Stimulated activated CD4-positive, alpha-beta T cell treated with anti-CD3 and anti-CD28 coated beads, TNF-alpha, amount 100 ng/mL, for 48 hours (primary cell): ENCODE results near the gene TEX2.
"Not testable (repeated sequence)": the region's sequence is repeated elsewhere in the genome, so short reads cannot be mapped to it uniquely, and the experiment has no call there.

Experiments used
- DNase-seq, 3 donors: peaks; one replicate each; pipeline ENCODE4 v3.0.0-alpha.2; 2020; ENCODE audit warnings: low read depth in 3 of 3

The TEX2 gene

GRCh38 chr17:64183815-64184214, 79.2 kb downstream of the TEX2 start:
- DNase-seq = no peak

- DNase-seq = no peak
Observed at GRCh38 chr17:64182325-64183012, 80.6 kb downstream of the TEX2 start.

DNA sequence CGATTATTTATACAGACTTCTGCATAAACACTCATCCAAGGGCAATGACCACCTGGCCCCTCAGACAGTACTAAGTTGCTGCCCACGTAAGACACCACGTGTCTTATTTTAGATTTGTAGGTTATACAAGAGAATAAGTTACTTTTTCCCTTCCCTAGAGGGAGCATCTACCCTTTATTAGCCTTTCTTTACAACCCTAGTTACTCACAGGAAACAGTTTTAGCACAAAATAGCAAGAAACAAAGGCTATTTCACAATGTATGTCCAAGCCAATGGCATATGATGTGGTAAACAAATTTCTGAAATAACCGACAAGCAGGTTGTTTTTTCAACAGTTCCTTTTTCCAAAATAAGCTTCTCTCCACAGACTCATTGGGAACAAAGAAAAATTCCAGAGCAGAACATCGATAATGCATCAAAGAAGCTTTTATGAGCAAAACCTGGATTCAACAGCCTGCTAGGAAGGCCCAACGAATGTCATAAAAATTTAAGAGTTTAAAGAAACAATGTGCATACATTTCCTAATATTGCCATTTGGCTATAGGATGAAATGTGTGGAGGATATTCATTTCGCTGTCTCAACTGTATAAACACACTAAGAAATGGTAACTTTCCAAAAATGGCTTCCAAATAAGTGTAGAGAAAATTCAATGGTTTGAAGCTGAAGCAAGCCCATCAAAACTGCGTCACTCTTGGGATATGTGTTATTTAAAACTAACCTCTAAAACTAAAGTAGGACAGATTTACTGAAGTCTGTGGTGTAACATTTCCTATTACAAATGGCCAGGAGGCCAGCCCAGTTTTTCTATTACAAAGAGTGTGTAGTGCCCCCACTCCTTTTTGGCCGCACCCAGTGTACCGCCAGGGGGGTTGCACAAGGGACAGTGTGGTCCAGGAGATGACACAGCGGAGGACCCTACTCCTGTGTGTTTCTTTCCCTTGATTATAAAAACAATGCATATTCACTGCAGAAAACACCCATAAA, 82.7 kb downstream of the TEX2 start:
- DNase-seq = no peak

DNA sequence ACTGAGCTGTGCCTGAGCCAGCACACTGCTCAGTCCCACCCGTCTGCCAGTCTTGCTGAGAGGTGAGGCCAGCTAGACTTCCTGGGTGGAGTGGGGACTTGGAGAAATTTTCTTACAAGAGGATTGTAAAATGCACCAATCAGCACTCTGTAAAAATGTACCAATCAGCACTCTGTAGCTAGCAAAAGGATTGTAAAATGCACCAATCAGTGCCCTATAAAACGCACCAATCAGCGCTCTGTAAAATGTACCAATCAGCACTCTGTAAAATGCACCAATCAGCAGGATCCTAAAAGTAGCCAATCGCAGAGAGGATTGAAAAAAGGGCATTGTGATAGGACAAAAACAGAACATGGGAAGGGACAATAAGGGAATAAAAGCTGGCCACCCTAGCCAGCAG, 84.0 kb downstream of the TEX2 start:
- not testable (repeated sequence) for DNase-seq

DNA sequence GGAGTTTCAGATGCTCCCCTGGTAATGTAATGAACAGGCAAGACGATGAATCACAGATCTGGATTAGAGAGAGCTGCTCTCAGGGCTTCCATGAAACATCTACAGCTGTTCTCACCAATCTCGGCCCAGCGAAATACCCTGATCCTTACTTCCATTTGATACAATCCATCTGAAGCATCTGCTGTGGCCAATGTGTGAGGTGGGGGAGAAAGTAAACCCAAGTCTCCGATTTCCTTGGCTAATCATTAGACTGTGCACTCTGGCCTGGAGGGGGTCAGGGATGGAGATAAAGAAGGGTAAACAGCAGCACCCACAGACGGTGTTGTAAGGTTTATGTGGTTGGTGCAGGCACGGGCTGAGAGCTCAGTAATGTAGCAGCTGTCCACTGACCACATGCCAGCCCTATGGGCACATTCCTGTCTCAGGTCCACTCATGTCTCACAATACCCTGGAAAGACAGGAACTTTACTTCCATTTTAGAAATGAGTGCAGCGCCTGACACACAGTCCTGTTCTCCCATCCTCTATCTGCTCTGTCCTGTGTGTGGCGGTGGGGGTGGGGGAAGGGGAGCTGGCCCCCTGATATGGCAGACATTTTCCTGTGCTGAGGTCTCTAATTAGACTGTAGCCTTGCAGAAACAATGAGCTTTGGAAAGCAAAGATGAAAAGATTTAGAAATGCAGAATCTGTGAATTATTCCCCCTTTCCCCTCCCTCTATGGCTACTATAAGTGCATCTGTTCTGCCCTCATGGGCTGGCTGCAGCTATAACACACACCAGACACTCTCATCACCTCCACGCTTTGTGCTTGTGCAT, 84.8 kb downstream of the TEX2 start:
- DNase-seq = no peak

DNA sequence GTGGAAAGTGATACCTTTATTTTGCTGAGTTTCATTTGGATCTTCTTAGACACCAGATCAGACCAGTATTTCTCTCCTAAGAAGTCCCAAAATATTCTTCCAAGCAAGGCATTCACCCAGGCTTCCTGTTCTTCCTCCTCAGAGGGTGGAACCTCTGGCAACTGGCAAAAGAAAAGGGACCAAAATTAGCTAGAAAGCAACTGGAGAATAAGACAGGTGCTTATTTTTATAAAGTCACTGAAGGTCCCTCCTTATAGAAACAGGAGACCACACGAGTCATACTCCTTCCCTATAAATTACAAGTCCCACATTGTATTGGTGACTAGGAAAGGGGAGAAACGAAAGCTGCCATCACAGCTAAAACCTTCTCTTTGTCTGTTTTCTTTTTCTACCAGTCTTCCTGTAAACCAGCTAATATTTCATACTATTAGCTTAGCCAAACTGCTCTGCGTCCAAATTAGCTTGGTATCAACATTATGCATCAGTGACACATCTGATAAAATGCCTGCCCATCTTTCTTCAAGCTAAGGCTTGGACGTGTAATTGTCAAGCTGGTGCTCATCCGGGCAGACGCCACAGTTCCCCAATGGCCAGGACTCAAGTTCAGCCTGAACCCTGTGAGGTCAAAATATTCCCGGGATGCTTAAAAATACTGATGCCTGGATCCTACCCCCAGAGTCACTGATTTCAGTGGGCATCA, 85.6 kb downstream of the TEX2 start:
- no peak for DNase-seq

DNA sequence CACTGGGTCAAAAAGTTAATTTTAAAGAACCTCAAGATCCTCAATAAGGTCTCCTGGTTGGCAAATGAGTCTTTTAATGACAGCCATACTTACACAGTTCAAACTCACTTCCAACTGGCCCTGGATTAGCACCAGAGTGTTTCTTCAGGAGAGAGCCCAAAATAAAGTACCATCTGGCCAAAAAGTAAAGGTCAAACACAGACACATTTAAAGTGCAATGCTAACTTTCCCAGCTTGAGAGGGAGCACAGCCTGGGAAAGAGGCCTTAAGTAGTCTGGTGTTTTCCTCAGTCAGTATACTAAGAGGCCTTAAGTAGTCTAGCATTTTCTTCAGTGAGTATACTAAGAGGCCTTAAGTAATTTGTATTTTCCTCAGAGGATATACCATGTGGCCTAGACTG, 86.5 kb downstream of the TEX2 start:
- DNase-seq = no peak

- DNase-seq = no peak
Observed at GRCh38 chr17:64174686-64175456, 88.2 kb downstream of the TEX2 start.

DNA sequence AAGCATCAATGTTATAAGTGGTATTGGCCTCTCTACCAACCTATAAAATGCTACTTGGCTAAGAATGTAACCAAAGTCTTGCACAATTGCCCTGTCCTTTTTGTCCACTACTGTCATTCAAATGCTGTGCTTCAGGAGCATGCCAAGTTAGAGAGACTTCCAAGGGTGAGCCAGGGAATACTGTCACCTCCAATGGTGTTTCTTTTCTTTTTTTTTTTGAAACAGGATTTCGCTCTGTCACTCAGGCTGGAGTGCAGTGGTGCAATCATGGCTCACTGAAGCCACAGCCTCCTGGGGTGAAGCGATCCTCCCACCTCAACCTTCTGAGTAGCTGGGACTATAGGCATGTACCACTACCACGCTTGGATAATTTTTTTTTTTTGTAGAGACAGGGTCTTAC, 89.4 kb downstream of the TEX2 start:
- DNase-seq = no peak

GRCh38 chr17:64172510-64172909, 90.5 kb downstream of the TEX2 start:
- DNase-seq = no peak

- no peak for DNase-seq
Observed at GRCh38 chr17:64171041-64171440, 92.0 kb downstream of the TEX2 start.

GRCh38 chr17:64170286-64170685, 92.8 kb downstream of the TEX2 start:
- no peak for DNase-seq

DNA sequence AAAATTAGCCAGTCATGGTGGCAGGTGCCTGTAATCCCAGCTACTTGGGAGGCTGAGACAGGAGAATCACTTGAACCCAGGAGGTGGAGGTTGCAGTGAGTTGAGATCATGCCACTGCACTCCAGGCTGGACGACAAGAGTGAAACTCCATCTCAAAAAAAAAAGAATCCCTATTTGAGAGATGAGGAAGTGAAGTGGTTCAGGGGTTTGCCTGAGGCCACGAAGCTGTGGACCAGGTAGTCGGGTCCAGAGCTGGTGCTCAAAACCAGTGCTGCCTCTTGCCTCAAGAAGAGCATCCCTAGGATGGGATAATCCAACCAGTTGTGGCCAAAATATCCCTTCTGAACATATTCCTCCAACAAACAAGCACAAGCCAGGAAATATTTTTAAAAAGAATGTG, 95.4 kb downstream of the TEX2 start:
- not testable (repeated sequence) for DNase-seq

DNA sequence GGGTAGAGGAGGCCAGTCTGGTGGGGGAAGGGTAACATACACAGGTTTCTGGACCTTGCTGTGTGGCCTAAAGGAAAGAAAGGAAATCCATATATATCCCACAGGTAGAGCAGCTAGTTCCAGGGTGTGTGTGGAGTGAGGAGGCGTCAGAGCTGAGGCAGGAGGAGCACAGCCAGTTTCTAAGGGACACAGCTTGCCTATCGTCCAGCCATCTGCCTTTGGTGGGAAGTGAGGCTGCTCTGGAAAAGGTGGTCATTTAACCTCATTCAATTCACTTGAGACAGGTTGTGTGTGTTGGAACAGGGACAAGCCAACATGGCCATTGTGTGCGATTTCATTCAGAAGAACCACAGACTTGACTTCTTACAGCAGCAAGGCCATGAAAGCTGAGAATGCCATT, 96.2 kb downstream of the TEX2 start:
- DNase-seq = no peak

DNA sequence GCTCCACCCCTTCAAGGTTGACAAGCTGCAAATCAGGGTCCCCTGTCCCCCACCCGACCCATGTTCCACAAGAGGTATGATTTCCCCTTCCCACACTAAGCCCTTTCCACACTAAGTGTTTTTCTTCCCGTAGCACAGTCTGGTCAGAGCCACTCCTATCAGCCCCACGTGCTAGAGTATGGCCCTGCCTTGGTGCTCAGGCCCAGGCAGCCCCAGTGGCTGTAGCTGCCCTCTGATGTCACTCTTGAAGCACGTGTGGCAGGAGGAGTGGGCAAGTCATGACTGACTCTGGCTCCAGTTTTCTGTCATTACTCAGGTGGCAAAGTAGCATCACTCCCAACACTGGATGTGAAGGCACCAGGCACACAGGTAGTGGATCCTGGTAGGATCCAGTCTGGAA, 97.7 kb downstream of the TEX2 start:
- DNase-seq = no peak

DNA sequence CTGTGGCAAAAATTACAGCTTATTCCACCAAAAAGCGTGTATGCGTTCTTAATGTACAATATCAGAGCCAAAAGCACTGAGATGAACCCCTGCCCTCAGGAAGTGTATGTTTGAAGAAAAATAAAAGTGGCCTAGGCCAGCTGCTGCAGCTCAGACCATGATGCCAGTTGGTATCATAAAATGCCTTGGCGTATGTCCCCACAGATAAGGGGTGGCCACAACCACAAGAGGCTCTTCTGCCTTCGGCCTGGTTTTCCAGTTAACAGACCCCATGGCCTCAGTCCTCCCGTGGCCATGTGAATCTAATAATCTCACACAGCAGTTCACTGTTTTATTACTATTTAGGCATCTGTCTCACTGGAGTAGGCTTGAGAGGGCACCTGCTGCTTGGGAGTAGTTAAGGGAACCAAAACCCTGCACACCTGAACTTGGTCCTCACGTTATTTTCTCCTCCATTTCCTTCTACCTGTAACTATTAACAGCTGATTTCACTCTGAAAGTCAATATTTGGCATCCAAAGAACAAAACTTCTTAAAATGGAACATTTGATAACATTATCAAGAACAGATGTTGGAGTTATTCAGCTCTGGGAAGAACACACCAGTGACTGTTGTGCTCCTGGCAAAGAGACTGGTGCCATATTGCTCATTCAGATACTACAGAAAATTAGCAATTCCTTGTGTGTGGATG, 98.3 kb downstream of the TEX2 start:
- DNase-seq = no peak

- DNase-seq = no peak
Observed at GRCh38 chr17:64163468-64163867, 99.6 kb downstream of the TEX2 start.

- DNase-seq = no peak
Observed at GRCh38 chr17:64162554-64162953, 100.5 kb downstream of the TEX2 start.

DNA sequence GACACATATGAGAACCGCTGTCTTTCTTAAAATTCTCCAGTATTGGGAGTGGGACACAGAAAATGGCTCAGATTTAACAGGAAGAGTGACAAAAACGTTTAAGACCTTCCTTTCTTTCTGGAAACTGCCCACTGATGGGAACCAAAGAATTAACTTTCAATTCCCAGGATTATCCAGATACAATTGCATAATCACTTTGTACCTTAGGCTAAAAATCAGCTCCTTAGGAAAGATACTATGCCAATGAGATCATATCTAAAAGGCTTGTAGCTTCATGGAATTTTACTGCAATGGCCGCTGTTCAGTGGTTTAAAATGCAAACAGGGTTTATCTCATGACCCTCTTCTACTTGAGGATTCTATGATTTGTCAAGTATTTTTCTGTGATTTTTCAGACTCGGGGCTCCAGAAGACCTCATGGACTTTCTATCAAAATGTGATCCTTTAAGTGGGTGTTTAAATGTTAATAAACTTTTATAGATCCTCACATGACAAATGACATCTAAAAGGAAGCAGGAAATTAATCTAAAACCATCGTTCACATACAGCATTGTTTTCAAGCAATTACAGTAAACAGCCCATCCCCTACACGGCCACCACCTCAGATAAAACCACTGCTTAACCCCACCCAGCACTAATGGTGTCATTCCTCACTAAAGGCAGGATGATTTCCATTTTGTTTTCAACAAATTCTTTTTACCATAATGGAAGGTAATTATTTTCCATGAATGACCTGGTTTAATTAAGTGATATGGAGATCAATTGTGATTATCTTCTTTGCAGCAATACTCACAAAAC, 101.5 kb downstream of the TEX2 start:
- no peak for DNase-seq
